Adrenal gland (tissue), 5 donors: Measurements from ENCODE around the gene R3HDML.

Experiments used
- POLR2A ChIP-seq, 2 donors: fragments of 450-650 bp; IDR thresholded peaks; one replicate each; pipeline ENCODE4 v1.6.1; 2017; ENCODE audit warnings: antibody characterized with exemption in 2 of 2, mild to moderate bottlenecking in 2 of 2, moderate library complexity in 1 of 2
- TF ChIP-seq, protein P1 (sequence below), 6 experiments: fragments of 450-650 bp in 4 of 6; fragments of 200-600 bp in 2 of 6; sonication (generic) in 1 of 6; IDR thresholded peaks; 1 replicate in 5 of 6; 2 replicates in 1 of 6; pipeline versions ENCODE4 v1.5.1 to v1.8.0; 2016 to 2021; ENCODE audit warnings: antibody characterized with exemption in 6 of 6, mild to moderate bottlenecking in 2 of 6, moderate library complexity in 1 of 6
- donor health status: DM: no; HTN: no; CAD: no.

DNA sequence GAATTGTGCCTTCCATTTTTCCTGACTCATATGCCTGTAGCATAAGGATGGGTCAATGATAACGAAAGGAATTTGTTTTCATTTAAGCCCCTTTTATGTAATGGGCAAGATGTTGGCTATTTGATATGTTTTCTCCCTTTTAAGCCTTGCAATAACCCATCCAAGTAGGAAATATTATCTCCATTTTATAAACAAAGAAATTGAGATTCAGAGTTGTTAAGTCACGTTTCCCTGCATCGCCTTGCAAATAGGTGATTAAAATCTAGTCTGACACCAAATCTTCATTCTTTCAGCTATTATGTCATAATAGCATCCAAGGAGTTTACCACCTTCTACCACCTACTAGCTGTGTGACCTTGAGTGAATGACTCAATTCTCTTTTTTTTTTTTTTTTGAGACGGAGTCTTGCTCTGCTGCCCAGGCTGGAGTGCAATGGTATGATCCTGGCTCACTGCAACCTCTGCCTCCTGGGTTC lies 25.7 kb downstream of the R3HDML start:
- no peak for TF ChIP-seq POLR2A (IDR thresholded peaks at IDR 0.05)
- TF ChIP-seq, protein P1, sequence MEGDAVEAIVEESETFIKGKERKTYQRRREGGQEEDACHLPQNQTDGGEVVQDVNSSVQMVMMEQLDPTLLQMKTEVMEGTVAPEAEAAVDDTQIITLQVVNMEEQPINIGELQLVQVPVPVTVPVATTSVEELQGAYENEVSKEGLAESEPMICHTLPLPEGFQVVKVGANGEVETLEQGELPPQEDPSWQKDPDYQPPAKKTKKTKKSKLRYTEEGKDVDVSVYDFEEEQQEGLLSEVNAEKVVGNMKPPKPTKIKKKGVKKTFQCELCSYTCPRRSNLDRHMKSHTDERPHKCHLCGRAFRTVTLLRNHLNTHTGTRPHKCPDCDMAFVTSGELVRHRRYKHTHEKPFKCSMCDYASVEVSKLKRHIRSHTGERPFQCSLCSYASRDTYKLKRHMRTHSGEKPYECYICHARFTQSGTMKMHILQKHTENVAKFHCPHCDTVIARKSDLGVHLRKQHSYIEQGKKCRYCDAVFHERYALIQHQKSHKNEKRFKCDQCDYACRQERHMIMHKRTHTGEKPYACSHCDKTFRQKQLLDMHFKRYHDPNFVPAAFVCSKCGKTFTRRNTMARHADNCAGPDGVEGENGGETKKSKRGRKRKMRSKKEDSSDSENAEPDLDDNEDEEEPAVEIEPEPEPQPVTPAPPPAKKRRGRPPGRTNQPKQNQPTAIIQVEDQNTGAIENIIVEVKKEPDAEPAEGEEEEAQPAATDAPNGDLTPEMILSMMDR (IDR thresholded peaks at IDR 0.05) = no peak
